Measurements from ENCODE around the gene PLEKHA6.

The PLEKHA6 gene

DNA sequence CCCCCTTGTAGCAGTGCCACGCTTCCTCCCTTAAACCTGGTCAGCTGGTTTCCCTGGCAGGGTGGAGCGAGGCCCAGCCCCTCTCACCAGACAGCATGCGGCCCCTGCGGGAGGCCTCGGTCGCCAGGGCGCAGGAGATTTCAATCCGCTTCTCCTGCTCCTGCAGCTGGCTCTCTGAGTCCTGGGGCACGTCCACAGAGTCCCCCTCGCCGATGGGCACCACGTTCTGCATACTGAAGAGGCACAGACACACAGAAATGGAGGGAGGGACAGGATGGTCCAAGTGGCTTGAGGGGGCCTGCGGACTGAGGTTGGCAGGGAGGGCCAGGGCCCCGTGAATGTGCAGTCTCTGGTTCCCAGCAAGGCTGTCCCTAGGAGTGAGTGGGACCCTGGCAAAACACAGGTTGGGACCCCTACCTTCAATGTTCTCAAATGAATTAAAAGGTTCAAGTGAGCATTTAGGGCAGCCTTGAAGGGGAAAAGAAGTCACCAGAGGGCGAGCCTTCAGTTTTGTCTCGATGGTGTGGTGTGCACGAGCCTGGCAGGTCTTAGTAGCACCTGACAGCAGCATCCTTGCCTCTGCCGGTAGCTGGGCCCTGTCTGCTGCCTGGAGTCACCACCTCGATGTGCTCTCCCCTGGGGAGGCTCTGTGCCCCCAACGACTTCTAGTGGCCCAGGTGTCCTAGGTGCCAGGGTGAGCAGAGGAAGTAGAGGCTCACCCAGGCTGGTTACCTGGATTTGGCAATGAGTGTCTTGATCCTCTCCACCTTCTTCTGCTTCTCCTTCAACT is 131.5 kb downstream of the PLEKHA6 start:
- no peak overlapping the region for H3K27ac ChIP-seq
- TF ChIP-seq, protein P1, sequence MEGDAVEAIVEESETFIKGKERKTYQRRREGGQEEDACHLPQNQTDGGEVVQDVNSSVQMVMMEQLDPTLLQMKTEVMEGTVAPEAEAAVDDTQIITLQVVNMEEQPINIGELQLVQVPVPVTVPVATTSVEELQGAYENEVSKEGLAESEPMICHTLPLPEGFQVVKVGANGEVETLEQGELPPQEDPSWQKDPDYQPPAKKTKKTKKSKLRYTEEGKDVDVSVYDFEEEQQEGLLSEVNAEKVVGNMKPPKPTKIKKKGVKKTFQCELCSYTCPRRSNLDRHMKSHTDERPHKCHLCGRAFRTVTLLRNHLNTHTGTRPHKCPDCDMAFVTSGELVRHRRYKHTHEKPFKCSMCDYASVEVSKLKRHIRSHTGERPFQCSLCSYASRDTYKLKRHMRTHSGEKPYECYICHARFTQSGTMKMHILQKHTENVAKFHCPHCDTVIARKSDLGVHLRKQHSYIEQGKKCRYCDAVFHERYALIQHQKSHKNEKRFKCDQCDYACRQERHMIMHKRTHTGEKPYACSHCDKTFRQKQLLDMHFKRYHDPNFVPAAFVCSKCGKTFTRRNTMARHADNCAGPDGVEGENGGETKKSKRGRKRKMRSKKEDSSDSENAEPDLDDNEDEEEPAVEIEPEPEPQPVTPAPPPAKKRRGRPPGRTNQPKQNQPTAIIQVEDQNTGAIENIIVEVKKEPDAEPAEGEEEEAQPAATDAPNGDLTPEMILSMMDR (conservative IDR thresholded peaks at IDR 0.05), result no peak
- no peak for TF ChIP-seq ZFX (IDR thresholded peaks at IDR 0.05)

DNA sequence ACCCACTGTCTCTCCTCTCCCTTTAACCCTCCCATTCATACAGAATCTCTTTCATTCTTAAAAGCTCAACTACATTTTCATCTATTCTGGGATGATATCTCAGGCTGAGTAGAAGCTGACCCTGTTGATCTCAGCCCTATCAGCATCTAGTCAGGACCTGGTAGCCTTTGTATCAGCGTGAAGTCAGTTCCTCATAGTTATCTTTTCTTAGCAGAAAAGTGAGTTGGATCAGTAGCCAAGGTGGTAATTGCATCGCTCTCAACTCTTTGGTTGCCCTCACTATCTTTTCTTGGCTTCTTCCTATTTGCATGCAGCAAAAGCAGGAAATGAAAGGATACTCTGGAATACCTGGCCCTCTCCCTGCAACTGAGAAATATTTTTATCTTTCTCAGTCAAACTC is 132.4 kb downstream of the PLEKHA6 start:
- H3K27ac ChIP-seq, result no peak overlapping the region; the same call in 1 of the 2 replicates
- TF ChIP-seq ZFX (IDR thresholded peaks at IDR 0.05), result no peak
- TF ChIP-seq, protein P1 (conservative IDR thresholded peaks at IDR 0.05), result no peak

DNA sequence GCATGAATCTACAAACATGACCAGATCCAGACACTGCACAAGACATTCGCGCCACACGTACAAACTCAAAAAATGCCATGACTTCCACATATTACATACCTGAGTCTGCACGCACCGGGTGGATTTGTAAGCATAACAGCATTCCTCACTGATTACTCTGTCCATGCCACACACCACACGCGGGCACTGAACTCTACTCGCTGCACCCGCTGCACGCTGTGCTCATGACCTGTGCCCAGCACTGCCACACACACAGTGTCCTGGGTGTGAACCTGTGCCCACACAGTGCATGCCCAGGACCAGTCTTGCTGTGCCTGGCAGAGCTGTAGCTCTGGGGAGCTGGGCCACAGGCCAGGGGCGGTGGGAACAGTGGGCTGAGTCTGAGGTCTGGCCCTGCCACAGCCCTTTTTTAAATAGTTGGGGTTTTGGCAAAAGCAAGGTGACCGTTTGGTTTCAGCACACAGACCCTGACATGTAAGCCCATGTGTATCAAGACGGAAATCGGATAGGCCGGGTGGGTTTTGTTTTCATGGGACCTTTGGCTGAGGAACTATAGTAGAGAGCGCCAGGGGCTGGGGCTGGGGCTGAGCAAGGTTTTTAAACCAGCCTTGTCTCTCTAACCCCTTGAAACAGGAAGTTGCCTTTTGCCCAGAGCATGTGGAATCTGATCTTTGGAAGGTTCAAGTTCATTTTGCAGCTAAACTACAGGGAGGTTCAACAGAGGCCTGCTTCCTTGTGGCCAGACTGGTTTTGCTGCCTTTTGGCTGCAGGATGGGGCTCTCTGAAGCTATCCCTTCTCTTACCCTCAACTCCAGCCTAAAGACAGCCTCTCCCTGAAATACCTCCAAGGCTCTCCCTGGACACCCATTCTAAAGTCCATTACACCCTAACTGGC is 133.6 kb downstream of the PLEKHA6 start:
- TF ChIP-seq ZFX (IDR thresholded peaks at IDR 0.05), result peak; percentile 58; the same call in 1 of the 2 replicates
- TF ChIP-seq, protein P1 (conservative IDR thresholded peaks at IDR 0.05), result no peak
- H3K27ac ChIP-seq, result peak overlapping the region; percentile 66

DNA sequence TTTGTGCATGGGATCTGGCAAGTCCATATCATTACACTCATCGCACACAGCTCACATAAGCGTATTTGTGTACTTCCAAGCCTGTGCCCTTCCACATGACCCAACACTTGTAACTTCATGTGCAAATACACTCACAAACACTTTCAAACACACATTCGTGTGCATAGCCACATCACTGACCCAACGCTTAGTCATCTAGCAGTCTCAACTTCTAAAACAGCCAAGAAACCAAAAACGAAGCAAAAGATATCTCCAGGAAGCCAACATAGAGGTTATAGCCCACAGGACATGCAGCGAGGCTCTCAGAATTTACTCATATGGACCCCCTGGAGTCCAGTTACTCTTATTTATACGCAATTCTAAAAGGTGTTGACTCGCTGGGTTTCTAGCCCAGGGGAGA is 135.1 kb downstream of the PLEKHA6 start:
- H3K27ac ChIP-seq, result no peak overlapping the region

DNA sequence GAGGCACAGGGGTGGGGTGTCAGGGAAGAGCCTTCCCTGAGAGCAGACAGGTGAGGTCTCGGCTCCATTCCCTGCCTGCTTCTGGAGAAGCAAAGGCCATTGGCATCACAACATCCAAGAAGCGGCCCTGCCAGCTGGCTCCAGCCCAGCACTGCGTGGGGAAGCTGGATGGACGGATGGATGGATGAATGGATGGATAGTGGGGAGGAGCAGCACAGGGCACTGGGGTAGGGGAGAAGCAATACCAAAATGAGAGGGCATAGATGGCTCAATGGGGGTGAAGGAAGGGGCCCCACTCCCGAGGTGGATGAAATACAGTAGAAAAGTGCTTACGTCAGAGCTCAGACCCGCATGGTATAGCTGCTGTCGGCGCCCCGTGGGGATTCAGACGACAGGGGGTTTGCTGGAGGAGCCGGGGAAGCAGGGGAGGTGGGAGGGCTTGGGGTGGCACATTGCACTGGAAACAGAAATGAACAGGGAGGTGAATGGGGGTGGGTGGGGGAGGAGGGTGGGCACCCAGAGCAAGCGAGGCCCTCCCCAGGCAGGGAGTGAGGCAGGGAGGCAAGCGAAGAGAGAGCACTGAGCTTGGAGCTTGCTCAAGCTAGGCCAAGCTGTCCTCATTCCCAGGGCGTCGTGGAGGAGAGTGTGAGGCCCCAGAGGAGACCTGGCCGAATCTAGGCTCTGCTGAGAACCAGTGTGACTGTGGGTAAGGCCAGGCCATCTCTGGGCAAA is 136.4 kb downstream of the PLEKHA6 start:
- H3K27ac ChIP-seq, result no peak overlapping the region
- TF ChIP-seq, protein P1 (conservative IDR thresholded peaks at IDR 0.05), result no peak
- TF ChIP-seq ZFX (IDR thresholded peaks at IDR 0.05), result no peak

More for the DNA sequence above, 135.1 kb downstream of the PLEKHA6 start:
- TF ChIP-seq, protein P1 (conservative IDR thresholded peaks at IDR 0.05), result no peak
- no peak for TF ChIP-seq ZFX (IDR thresholded peaks at IDR 0.05)

DNA sequence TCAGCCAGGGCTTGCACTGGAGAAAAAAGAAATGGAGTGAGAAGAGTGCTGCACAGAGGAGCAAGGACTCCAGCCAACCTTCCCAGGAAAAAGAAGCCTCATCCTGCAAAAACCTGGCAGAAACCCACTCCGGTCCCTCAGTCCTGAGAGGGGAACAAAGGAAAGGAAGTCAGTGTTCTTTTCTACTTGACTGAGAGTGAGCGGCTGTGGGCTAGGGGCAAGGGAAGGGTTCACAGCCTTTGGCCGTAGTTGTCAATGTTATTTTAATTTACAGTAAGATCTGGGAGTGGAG is 137.0 kb downstream of the PLEKHA6 start:
- no peak overlapping the region for H3K27ac ChIP-seq
- TF ChIP-seq, protein P1 (conservative IDR thresholded peaks at IDR 0.05), result no peak
- TF ChIP-seq ZFX (IDR thresholded peaks at IDR 0.05), result no peak
